ENCODE data around the gene ZBTB38.

ZBTB38 gene

DNA sequence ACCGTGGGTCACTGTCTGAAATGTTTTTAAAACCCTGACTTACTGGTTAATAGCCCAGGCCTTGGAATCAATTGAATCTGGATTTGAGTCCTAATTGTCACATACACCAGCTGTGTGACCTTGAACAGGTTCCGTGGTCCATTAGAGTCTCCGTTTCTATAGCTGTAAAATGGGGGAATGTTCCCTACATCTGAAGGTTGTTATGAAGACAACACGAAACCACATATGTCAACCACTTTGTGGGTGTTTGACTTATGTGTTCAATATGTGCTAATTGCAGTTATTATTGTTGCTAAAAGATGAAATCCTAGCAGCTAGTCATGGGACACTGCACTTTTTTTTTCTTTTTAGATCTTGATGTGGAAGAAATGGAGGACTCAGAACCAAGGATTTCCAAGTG is 35.3 kb downstream of the ZBTB38 start:
- H3K36me3 ChIP-seq, result no peaks in the 10 kb centered on the region
- no peak for DNase-seq
- H3K4me1 ChIP-seq, result no peaks in the 10 kb centered on the region; the same call in 1 of the 2 replicates
- TF ChIP-seq, protein P1, sequence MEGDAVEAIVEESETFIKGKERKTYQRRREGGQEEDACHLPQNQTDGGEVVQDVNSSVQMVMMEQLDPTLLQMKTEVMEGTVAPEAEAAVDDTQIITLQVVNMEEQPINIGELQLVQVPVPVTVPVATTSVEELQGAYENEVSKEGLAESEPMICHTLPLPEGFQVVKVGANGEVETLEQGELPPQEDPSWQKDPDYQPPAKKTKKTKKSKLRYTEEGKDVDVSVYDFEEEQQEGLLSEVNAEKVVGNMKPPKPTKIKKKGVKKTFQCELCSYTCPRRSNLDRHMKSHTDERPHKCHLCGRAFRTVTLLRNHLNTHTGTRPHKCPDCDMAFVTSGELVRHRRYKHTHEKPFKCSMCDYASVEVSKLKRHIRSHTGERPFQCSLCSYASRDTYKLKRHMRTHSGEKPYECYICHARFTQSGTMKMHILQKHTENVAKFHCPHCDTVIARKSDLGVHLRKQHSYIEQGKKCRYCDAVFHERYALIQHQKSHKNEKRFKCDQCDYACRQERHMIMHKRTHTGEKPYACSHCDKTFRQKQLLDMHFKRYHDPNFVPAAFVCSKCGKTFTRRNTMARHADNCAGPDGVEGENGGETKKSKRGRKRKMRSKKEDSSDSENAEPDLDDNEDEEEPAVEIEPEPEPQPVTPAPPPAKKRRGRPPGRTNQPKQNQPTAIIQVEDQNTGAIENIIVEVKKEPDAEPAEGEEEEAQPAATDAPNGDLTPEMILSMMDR (IDR thresholded peaks at IDR 0.05; ENCODE audit: low read depth, low read length), result no peak
- H3K9me3 ChIP-seq, result no peaks in the 10 kb centered on the region
- no peak overlapping the region for H3K4me3 ChIP-seq (ENCODE audit: low read depth, low read length)
- no peaks in the 10 kb centered on the region for H3K27me3 ChIP-seq

DNA sequence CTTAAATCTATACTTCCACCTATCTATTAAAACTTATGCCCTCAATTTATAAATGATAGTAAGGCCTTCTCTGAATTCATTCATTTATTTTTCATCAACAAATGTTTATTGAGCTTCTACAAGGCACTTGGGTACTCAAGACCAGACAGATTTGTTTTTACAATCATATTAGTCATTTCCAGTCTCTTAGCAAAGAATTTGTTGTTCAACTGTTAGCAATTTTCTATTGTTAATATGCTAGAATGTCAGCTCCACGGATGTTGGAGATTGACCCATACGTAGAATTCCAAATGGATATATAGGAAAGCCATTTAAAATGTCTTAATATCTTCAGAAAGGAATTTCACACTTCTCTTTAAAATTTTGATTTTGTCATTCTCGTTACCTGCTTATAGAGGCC is 36.7 kb downstream of the ZBTB38 start:
- H3K9me3 ChIP-seq, result no peaks in the 10 kb centered on the region
- TF ChIP-seq, protein P1 (IDR thresholded peaks at IDR 0.05; ENCODE audit: low read depth, low read length), result no peak
- no peak for DNase-seq
- H3K4me1 ChIP-seq, result peaks cover 2% of the 10 kb centered on the region
- H3K36me3 ChIP-seq, result no peaks in the 10 kb centered on the region
- H3K4me3 ChIP-seq (ENCODE audit: low read depth, low read length), result no peak overlapping the region
- no peaks in the 10 kb centered on the region for H3K27me3 ChIP-seq

DNA sequence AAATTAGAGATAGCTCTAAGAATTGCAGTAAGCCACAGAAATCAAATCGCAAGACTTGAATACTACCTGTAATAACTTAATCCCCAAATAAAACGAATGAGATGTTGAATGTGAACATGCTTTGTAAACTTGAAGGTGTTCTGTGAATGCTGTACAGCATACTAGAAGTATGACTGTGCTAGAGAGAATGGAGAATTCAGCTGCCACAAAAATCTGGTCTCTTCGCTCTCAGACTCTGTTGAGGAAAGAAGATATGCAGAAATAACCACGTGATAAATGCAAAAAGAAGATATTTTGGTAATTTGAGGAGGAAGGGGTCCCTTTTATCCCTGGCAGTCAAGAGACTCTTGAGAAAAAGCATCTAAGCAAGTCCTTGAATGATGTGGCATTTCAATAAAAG is 37.3 kb downstream of the ZBTB38 start:
- no peak overlapping the region for H3K4me3 ChIP-seq (ENCODE audit: low read depth, low read length)
- H3K4me1 ChIP-seq, result peaks cover 7% of the 10 kb centered on the region
- DNase-seq, result no peak
- no peaks in the 10 kb centered on the region for H3K27me3 ChIP-seq
- TF ChIP-seq, protein P1 (IDR thresholded peaks at IDR 0.05; ENCODE audit: low read depth, low read length), result no peak
- no peaks in the 10 kb centered on the region for H3K9me3 ChIP-seq
- no peaks in the 10 kb centered on the region for H3K36me3 ChIP-seq

DNA sequence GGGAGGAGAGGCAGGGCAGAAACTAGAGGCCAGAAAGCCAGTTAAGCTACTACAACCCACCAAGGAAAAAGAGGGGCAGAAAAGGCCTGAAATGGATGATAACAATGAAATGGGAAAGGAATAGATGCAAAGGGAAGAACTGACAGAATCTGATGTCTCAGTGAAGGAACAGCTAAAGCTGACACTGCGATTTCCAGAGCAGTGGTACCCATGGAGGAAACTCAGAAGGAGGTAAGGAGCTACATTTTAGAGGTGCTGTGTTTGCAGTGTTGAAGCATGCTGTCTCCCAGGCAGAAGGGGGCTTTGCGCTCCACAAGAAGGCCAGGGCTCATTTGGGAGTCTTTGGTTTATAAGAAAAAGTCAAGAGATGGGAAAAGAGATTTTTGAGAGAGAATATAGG is 38.0 kb downstream of the ZBTB38 start:
- Histone ChIP-seq H3K27me3 (no peaks in the 10 kb centered on the region), H3K36me3 (no peaks in the 10 kb centered on the region), H3K4me1 (peaks cover 13% of the 10 kb centered on the region)

DNA sequence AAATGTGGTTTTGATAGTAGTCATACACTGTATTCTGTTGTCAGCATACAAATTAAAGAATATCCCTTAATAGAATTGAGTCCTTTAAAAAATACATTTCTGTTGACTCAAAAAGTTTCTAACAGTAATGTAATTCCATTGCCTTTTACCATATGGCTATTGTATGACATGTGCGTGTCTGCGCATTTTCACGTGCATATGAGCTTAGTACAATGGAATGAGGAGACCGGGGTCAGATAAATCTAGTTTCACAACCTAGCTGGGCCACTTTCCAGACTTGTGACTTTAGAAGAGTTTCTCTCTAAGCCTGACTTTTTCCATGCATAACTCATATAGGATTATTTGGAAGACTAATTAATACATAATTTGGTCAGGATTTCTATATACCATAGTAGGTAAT is 38.7 kb downstream of the ZBTB38 start:
- DNase-seq, result no peak
- no peaks in the 10 kb centered on the region for H3K9me3 ChIP-seq
- no peaks in the 10 kb centered on the region for H3K36me3 ChIP-seq
- H3K4me1 ChIP-seq, result peaks cover 15% of the 10 kb centered on the region
- no peaks in the 10 kb centered on the region for H3K27me3 ChIP-seq
- TF ChIP-seq, protein P1 (IDR thresholded peaks at IDR 0.05; ENCODE audit: low read depth, low read length), result no peak
- no peak overlapping the region for H3K4me3 ChIP-seq (ENCODE audit: low read depth, low read length)

More for the DNA sequence above, 38.0 kb downstream of the ZBTB38 start:
- Histone ChIP-seq H3K4me3 (ENCODE audit: low read depth, low read length) (no peak overlapping the region), H3K9me3 (no peaks in the 10 kb centered on the region)
- TF ChIP-seq, protein P1 (IDR thresholded peaks at IDR 0.05; ENCODE audit: low read depth, low read length), result no peak
- no peak for DNase-seq

DNA sequence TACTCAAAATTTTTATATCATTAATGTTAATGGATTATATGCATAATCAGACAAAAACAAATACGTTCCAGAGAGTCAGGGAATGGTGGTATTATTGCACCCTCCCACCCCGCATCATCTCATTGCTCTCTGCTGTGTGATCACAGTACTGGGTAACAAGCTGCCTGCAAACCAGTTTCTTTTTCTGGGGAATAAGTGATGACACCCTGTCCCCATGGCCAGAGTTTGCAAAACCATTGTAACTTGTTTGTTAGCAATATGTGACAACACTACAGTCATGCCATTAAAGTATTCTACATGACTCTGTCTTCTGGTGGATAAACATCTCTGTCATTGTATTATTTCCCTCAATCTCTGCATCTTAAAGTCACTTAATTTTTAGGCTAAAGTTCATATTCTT is 39.5 kb downstream of the ZBTB38 start:
- H3K4me3 ChIP-seq (ENCODE audit: low read depth, low read length), result no peak overlapping the region
- TF ChIP-seq, protein P1 (IDR thresholded peaks at IDR 0.05; ENCODE audit: low read depth, low read length), result no peak
- H3K27me3 ChIP-seq, result no peaks in the 10 kb centered on the region
- DNase-seq, result no peak
- H3K4me1 ChIP-seq, result peaks cover 15% of the 10 kb centered on the region
- no peaks in the 10 kb centered on the region for H3K36me3 ChIP-seq
- no peaks in the 10 kb centered on the region for H3K9me3 ChIP-seq
